NCI-H460 (cell line): ENCODE measurements around the gene GLRX5. TPM values are rescaled to one million over a fixed set of nuclear protein-coding genes. Genes with fewer than 3 reads are reported as not detected.

Experiments
- DNase-seq: peaks from one replicate; pipeline ENCODE4 v3.0.0-alpha.2; 2016; ENCODE audit warnings: low read depth; ENCODE audit errors: extremely low read depth
- polyA plus RNA-seq: library from polyadenylated mRNA; depleted of rRNA; stranded (reverse); fragments of >200 nt; gene quantifications from 2 replicates; pipeline ENCODE4 v1.2.3, GENCODE V29; 2014; cell fraction: nucleus; rRNA removed
- total RNA-seq: library from RNA; depleted of rRNA; stranded (reverse); fragments of >200 nt; shearing (Covaris generic); gene quantifications from 2 replicates; pipeline ENCODE4 v1.2.3, GENCODE V29; 2014; rRNA removed

GLRX5 gene
- total RNA-seq, result 52.1 and 56.4 TPM in 2 replicates
- 48.2 and 73.8 TPM in 2 replicates for polyA plus RNA-seq

GRCh38 chr14:95534299-95535225 is at the start of gene GLRX5:
Gene GLRX5, plus strand, starts transcription at chr14:95535050. Its CDS starts 40 bp downstream, at chr14:95535090.
- DNase-seq, result peak; percentile 100

DNA sequence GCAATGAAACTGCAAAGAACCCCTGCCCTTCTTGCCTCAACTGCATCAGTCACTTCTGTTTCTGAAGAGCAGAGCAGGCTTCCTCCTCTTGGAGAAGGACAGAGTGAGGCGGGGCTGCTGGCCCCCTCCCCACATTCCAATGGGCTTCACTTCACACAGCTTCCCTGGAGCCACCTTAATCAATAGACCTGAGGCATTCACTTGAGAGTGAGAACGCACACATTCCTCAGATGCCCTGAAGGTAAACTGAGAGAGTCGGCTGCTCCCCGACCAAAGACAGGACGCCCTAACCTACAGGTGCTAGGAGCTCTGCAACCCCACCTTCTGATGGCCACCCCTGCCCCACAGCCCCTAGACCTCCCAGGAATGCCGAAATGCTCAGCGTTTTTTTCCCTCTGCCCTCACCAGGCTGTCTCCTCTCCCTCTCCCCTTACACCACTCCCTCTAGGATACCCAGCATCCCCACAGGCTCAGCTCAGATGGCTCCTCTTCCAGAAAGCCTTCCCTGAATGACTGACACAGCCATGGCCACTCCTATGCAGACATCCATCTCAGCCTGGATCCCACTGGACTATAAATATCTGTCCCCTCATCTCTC is 49.5 kb upstream of the GLRX5 start:
- no peak for DNase-seq

GRCh38 chr14:95486875-95487668 is 47.8 kb upstream of the GLRX5 start:
- no peak for DNase-seq

DNA sequence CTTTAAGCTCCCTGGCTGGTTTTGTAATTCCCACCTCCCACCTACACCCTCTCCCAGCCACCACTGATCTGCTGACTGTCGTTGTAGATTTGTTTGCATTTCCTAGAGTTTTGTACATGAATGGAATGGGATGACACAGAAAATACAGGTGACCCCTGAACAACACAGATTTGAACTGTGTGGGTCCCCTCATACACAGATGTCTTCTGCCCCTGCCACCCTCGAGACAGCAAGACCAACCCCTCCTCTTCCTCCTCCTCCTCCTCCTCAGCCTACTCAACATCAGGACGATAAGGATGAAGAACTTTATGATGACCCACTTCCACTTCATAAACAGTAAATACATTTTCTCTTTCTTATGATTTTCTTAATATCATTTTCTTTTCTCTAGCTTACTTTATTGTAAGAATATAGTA is 47.2 kb upstream of the GLRX5 start:
- no peak for DNase-seq

DNA sequence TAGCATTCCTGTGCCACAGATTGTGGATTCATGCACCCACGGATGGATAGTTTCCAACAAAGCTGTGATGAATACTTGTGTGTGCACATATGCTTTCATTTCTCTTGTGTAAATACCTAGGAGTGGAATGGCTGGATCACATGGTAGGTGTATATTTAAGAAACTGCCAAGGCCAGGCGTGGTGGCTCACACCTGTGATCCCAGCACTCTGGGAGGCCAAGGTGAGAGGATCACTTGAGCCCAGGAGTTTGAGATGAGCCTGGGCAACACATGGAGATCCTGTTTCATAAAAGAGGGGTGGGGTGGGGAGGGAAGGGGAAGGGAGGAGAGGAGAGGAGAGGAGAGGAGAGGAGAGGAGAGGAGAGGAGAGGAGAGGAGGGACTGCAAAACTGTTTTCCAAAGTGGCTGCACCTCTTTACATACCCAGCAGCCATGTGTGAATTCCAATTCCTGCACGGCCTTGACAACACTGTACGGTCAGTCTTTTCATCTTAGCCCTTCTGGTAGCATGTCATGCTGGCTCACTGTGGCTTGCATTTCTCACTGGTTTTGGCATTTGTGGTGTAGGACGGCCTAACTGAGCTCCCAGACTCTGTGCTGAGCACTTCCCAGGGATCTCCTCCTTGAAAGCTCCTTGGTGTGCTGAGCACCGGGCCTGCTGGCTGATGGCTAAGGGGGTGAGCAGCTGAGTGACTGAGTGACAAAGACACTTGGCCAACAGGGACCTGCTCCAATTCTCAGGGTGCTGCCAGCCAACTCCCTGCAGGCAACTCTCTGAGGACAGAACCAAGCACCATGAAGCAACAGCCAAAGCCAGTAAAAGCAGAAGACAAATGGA is 46.3 kb upstream of the GLRX5 start:
- no peak for DNase-seq

DNA sequence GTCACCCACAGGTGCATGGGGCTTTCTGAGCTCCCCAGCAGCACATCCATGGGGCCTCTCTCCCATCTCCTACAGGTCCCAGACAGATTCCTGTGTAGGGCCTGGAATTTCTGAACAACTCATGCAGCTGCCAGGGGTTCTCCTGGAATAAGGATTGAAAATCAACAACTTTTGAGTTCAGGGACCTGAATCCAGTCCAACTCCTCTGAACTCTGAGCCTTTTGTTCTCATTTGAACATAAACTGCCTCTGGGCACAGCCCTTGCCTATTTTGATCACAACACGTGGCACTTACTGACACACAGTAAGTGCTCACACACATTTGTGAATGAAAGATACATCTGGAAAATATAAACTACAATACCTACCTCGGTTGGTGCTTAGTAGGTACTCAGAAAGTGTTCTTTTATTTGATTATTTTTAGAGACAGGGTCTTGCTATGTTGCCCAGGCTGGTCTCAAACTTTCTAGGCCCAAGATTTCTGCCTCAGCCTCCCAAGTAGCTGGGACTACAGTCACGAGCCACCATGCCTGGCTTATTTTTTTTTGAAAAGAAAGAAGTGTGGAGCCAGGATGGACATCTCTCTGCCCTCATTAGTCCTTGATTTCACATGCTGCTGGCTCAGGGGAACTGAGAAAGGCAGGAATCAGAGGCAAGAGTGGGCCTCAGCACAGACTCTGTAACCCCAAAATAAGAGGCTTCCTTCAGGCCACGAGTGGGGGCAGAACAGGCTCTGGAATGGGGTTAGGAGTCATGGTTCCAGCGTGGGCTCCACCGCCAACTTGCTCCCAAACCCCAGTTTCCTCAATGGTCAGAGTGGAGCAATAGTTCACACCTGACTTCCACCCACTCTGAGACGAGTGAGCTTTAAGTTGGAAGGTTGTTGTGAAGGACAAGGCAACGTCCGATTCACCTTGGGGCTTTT is 45.4 kb upstream of the GLRX5 start:
- no peak for DNase-seq

- DNase-seq, result no peak
These were observed 44.7 kb upstream of the GLRX5 start for GRCh38 chr14:95490138-95490509.

GRCh38 chr14:95490727-95491451 is 44.0 kb upstream of the GLRX5 start:
- DNase-seq, result no peak

- DNase-seq, result no peak
These were observed 42.8 kb upstream of the GLRX5 start for GRCh38 chr14:95491936-95492608.

DNA sequence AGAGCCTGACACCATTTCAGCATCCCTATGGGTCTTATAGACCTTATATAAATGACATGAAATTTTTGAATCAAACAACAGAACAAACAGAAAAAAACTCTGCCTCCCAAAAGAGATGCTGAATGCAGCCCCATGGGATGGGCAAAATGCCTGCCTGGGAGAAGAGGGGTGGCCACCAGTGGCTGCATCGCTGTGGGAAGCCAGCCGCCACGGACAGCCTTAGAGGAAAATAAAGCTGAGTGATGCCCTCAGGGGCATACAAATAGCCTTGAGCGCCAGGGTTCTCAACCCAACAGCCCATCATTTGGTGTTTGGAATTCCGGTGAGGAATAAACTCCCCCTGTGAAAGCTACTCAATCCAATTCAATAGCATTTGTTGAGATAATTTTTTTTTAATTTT is 41.3 kb upstream of the GLRX5 start:
- no peak for DNase-seq

DNA sequence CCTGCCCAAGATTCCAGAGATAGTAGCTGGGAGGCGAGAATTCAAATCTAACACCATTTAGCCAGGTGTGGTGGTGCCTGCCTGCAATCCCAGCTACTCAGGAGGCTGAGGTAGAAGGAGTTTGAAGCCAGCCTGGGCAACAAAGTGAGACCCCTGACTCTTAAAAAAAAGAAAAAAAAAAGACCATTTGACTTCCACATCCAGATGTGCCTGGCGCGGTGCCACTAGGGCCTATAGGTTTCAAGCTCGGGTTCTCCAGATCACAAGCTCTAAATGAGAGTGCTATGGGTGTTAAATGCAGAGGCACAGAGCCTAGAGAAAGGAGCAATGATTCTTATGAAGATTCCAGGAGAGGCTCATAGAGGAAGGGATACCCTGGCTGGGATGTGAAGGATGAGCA is 40.9 kb upstream of the GLRX5 start:
- no peak for DNase-seq

DNA sequence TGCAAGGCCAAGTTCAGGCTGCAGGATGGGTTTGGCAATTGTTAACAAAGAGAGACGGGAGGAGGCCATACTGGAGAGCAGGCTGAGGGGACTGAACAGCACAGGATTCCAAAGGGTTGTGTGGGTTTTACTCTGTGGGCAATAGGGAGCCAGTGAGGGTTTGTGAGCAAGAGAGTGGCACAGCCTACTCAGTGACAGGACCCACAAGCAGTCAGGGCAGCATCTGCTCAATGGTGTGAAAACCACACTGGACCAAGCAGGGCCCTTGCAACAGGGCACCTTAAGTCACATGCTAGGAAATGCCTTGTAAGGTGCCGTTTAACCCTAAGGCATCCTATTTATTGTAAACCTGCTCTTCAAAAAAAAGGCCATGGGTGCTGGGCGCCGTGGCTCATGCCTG is 40.4 kb upstream of the GLRX5 start:
- no peak for DNase-seq

DNA sequence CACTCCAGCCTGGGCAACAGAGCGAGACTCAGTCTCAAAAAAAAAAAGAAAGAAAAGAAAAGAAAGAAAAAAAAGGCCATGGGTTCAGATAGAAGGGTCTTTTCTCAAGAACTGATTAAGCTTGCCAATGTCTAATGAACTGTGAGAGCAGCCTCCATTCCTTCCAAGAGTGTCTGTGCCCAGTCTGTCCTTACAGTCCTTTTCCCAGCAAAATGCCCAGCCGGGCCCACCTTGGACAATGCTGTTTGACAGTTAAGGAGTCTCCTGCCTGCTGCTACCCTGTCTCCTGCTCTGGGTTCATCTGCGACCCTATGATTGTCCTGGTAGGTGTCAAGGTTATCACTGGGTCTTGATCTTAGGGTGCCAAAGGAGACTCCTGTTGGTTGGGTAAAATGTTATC is 39.8 kb upstream of the GLRX5 start:
- DNase-seq, result no peak

DNA sequence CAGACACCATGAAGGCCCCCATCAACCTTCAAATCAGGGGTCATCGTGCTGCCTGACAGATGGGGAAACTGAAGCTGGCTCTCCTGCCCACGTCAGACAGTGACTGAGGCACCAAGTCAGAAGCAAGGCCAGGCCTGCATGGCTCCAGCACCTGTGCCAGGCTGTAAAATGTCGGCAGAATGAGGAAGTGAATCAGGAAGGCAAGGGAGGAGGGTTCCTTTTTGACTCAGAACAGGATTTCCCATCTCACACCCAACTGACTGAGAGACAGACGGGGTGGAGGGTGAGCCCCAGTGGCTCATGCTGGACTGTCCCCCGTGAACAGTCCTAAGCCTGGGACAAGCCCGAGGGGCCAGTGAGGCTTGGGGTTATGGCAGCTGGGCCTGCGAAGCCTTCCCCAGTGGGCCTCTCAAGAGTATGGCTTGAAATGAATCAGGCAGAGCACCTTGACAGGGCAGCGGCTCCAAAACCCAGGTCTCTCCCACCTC is 39.3 kb upstream of the GLRX5 start:
- no peak for DNase-seq

GRCh38 chr14:95496111-95496681 is 38.7 kb upstream of the GLRX5 start:
- no peak for DNase-seq

DNA sequence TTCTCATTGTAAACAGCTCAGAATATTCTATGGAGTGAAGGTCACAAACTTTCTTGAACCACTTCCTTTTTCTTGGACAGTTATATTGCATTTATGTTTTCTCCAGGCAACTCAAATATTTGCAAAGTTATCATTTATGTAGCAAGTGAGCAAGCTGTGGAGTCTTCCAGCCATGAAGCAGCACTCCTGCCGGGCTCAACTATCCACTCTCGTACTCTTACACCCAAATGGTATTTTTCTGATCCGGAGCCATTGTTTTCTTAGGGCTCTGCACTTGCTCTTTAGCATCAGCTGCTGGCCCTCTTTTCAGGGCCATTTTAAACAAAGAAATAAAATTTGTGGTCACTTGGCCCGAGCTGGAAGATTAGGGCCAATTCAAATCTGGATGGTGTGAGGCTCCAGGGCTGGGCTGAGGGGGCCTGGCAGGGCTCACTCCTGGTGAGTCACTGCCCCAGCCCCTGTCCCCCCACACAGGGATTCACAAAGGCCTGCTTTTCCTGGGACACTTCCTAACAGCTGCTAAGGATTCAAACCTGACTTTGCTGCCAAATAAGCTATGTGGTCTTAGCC is 38.1 kb upstream of the GLRX5 start:
- DNase-seq, result no peak

- DNase-seq, result no peak
These were observed 37.3 kb upstream of the GLRX5 start for GRCh38 chr14:95497561-95498011.
